RWPE1 (cell line): ENCODE measurements around the gene BPI.
"Not testable (repeated sequence)": the region's sequence is repeated elsewhere in the genome, so short reads cannot be mapped to it uniquely, and the experiment has no call there.

ENCODE experiments used
- CTCF ChIA-PET: fragments of 350-600 bp; sonication (Branson Sonifier 250); formaldehyde crosslinking; extraction: SDS; loops from one replicate; lab custom pipeline; 2021; lab: Yijun Ruan, JAX
- POLR2A ChIA-PET: fragments of 400-600 bp; formaldehyde crosslinking; extraction: SDS; loops from one replicate; lab custom pipeline; 2020; ENCODE audit warnings: antibody characterized with exemption; ENCODE audit not compliant: low non-redundant PET; lab: Yijun Ruan, JAX
- DNase-seq: peaks from one replicate; pipeline ENCODE4 v3.0.0; 2012; ENCODE audit warnings: low spot score
- H3K27ac ChIP-seq: fragments of 450-650 bp; 2 replicates; pipeline ENCODE4 v1.5.1; 2017
- CTCF ChIP-seq: fragments of 450-650 bp; conservative IDR thresholded peaks from 2 replicates; pipeline ENCODE4 v1.5.1; 2017; ENCODE audit warnings: low read depth, mild to moderate bottlenecking

BPI gene

GRCh38 chr20:38303908-38304379, at the start of gene BPI:
Gene BPI, plus strand, starts transcription at chr20:38304156. Its CDS starts 68 bp downstream, at chr20:38304224.
- DNase-seq, result no peak
- TF ChIP-seq CTCF, result no peak
- H3K27ac ChIP-seq, result no peak within 1 kb of the TSS
- POLR2A ChIA-PET, result interaction anchor here (0.7 kb wide), 1 partner anchor 26 kb away, joined by 4 read pairs; no protein-coding TSS in a partner anchor
- CTCF ChIA-PET, result interaction anchor here (0.9 to 2.0 kb wide), 4 partner anchors 15 to 75 kb away, joined by 3 to 5 read pairs (median 4); no protein-coding TSS in a partner anchor

GRCh38 chr20:38254621-38255020, 49.3 kb upstream of the BPI start:
- DNase-seq, H3K27ac ChIP-seq, POLR2A ChIA-PET: not testable (repeated sequence)
- CTCF ChIA-PET, result interaction anchor here (0.8 to 1.2 kb wide), 2 partner anchors 9 to 67 kb away, joined by 4 read pairs; no protein-coding TSS in a partner anchor

- POLR2A ChIA-PET, result no interaction called here
- no peak overlapping the region for H3K27ac ChIP-seq
- CTCF ChIA-PET, result no interaction called here
- DNase-seq, result no peak
- no peak for TF ChIP-seq CTCF
Measured at GRCh38 chr20:38255393-38255792, 48.6 kb upstream of the BPI start.

- DNase-seq, result no peak
- ChIA-PET POLR2A (no interaction called here), CTCF (no interaction called here)
- no peak for TF ChIP-seq CTCF
- H3K27ac ChIP-seq, result no peak overlapping the region
Measured at GRCh38 chr20:38256021-38256420, 47.9 kb upstream of the BPI start.

GRCh38 chr20:38256966-38257365, 47.0 kb upstream of the BPI start:
- ChIA-PET CTCF (no interaction called here), POLR2A (no interaction called here)
- DNase-seq, result no peak
- TF ChIP-seq CTCF, result no peak
- no peak overlapping the region for H3K27ac ChIP-seq

GRCh38 chr20:38258545-38259215, 45.3 kb upstream of the BPI start:
- no peak for TF ChIP-seq CTCF
- no peak overlapping the region for H3K27ac ChIP-seq
- no peak for DNase-seq
- CTCF ChIA-PET, result interaction anchor here (0.5 to 1.1 kb wide), 2 partner anchors 38 to 543 kb away, joined by 4 read pairs; no protein-coding TSS in a partner anchor
- POLR2A ChIA-PET, result no interaction called here

GRCh38 chr20:38260025-38260377, 44.0 kb upstream of the BPI start:
- no peak for TF ChIP-seq CTCF
- H3K27ac ChIP-seq, result no peak overlapping the region
- CTCF ChIA-PET, result interaction anchor here (0.8 to 1.1 kb wide), 2 partner anchors 39 to 146 kb away, joined by 4 read pairs; no protein-coding TSS in a partner anchor
- DNase-seq, result no peak
- POLR2A ChIA-PET, result no interaction called here
